Adrenal gland (tissue), 5 donors: ENCODE results near the gene C1QTNF2.

Experiments used
- POLR2A ChIP-seq, 2 donors: fragments of 450-650 bp; IDR thresholded peaks; one replicate each; pipeline ENCODE4 v1.6.1; 2017; ENCODE audit warnings: antibody characterized with exemption in 2 of 2, mild to moderate bottlenecking in 2 of 2, moderate library complexity in 1 of 2
- TF ChIP-seq, protein P1 (sequence below), 6 experiments: fragments of 450-650 bp in 4 of 6; fragments of 200-600 bp in 2 of 6; sonication (generic) in 1 of 6; IDR thresholded peaks; 1 replicate in 5 of 6; 2 replicates in 1 of 6; pipeline versions ENCODE4 v1.5.1 to v1.8.0; 2016 to 2021; ENCODE audit warnings: antibody characterized with exemption in 6 of 6, mild to moderate bottlenecking in 2 of 6, moderate library complexity in 1 of 6
- donor health status: DM: no; HTN: no; CAD: no.

DNA sequence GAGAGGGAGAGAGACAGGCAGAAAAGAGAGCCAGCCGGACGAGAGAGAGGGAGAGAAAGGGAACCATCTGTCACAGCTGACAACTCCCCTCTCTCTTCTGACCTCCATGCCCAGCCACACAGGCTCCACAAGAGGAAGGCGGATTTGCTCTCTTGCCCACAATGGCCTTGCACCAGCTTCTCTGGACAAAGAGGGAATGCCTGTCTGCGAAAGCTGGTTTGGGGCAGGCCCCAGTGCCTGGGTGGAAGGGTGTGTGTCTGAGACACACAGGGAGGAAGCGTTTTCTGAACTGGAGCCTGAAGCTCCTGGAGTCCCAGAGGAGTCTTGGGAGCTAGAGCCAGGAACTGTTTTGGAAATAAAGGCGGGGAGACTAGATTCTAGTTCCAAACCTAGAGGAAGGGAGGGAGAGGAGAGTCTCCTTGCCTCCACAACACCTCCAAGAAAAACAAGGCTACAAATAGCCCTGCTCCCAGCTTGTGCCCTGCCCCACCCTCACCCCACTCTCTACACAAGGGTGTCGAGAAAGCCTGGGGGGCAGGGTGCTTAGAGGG lies 12.5 kb downstream of the C1QTNF2 start:
- TF ChIP-seq, protein P1, sequence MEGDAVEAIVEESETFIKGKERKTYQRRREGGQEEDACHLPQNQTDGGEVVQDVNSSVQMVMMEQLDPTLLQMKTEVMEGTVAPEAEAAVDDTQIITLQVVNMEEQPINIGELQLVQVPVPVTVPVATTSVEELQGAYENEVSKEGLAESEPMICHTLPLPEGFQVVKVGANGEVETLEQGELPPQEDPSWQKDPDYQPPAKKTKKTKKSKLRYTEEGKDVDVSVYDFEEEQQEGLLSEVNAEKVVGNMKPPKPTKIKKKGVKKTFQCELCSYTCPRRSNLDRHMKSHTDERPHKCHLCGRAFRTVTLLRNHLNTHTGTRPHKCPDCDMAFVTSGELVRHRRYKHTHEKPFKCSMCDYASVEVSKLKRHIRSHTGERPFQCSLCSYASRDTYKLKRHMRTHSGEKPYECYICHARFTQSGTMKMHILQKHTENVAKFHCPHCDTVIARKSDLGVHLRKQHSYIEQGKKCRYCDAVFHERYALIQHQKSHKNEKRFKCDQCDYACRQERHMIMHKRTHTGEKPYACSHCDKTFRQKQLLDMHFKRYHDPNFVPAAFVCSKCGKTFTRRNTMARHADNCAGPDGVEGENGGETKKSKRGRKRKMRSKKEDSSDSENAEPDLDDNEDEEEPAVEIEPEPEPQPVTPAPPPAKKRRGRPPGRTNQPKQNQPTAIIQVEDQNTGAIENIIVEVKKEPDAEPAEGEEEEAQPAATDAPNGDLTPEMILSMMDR (IDR thresholded peaks at IDR 0.05) = no peak
- TF ChIP-seq POLR2A (IDR thresholded peaks at IDR 0.05) = no peak
